Measurements from ENCODE around the gene GABBR2.
"Not testable (repeated sequence)": the region's sequence is repeated elsewhere in the genome, so short reads cannot be mapped to it uniquely, and the experiment has no call there.

The GABBR2 gene

DNA sequence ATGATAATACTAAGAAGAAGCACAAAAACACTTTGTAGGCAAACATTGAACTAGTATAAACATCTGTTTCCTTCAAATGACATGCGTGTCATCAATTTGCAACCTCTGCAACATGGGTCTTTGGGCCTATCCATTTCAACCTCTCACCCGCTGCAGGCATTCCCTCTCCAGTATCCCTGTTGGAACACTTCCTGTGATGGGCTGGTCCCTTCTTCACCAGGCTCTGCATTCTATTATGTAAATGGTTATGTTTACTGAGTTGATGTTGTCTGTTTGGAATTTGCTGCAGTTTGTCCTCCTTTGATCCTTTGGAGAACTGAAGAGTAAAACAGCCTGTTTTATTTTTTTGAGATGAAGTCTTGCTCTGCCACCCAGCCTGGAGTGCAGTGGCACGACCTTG is 436.7 kb downstream of the GABBR2 start:
- no peak for DNase-seq

DNA sequence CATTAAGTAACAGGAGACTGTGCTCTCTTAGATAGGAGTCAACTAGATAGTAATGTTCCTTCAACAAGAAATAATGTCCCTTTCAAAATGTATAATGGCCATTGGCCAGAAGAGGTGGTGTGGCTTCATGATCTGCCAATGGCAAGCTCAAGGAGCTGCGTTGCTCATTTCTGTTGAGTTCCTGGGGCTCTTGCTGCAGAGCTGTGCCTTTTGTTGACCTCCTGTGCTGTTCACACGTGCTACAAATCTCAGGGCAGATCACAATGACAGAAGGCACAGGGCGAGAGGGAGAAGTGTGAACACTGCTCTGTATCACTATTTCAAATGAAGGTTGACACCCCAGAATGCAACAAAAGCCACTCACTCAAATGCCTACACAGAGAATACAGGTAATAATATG is 437.3 kb downstream of the GABBR2 start:
- no peak for DNase-seq

DNA sequence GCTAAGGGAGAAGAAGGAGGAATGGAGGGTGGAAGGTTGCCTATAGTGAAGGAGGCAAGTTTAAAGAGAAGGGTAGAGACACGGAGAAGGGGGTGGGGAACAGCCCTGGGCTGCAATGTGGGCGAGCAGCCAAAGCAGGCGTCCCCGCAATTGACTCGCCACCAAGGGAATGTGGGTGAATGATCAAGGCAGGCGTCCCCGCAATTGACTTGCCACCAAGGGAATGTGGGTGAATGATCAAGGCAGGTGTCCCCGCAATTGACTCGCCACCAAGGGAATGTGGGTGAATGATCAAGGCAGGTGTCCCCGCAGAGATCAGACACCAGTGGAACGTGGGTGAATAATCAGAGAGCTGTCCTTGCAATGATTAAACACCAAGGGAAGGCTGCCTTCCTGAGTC is 438.5 kb downstream of the GABBR2 start:
- not testable (repeated sequence) for DNase-seq

DNA sequence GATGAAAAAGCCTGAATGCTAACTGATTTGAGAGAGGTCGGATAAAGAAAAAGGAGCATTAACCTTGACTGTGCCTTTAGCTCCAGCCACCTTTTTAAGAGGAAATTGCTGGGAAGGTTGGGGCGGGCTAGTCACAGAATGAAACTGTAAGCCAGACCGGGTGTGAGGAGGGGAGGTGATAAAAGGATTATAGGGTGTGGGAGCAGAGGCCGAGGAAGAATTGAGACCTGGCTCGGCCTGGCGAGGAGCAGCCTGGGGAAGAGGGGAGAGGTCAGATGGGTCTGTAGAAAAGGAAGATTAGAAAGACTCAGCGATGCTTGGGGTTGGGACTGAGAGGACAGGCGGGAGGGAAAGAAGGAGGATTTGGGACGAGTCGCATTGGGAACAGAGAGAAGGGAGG is 439.1 kb downstream of the GABBR2 start:
- DNase-seq: not testable (repeated sequence)

DNA sequence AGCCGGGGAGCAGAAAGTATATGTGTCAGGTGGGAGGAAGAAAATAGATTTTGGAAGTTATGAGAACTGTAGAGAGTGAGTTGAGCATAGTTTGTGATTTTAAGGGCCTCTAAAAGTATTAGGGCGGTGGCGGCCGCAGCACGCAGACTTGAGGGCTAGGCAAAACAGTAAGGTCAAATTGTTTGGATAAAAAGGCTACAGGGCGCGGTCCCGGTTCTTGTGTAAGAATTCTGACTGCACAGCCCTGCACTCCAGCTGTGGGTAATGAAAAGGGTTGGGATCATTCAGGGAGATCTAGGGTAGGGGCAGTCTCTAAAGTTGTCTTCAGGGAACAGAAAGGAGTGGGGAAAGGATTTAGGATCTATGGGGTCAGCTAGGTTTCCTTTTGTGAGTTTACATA is 441.2 kb downstream of the GABBR2 start:
- not testable (repeated sequence) for DNase-seq

DNA sequence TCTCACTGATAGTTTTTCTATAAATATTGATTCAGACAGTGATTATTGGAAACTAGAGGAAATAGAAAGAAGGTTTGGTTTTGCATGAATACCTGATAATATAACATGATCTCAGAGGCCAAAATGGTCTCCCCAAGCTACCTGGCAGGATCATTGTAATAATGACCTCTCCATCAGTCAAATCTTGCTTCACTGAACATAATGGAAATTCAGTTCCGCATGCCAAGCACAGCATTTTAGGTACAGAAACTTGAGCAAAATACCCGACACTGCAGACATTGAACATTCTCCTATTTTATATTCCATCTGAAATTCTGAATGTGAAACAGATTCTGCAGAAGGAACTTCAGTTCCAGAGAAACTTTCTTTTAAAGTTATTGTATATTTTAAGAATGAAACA is 444.2 kb downstream of the GABBR2 start:
- no peak for DNase-seq

DNA sequence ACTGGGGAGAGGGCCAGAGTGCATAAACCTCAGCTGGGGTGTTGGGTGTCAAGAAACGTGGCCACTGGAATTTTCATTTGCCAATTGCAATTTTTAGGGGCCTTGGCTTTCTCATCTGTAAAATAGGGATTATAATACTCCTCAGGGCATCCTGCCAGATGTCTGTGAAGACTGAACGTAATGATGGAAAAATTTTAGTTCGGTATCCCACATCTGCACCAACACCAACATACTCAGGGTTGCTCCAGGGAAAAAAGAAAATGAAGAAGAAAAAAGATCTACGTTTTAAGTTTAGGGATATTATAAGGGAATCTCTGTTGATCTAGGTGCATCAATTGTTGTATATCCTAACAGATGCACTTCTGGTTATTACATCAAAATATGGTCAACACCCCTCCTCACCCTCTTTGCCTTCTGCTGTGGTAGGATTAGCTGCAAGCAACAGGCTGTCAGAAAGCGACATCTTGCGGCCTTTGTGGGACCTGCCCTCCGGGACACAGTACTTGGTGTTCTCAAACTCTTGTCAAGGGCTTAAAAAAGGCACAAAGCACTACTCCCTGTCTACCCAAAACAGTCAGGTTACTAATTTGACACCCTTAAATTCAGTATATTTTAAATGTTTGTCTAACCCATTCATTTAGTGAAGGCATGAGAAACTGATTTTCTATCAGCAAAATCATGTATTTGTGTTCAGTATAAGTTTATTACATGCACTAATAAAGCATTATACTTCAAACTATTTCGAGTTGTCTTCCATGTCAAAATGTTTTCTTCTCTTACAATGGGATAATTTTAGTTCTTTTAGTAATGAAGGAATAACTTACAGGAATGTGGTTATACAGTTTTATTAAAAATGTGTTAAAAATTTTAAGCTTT is 445.0 kb downstream of the GABBR2 start:
- peak; percentile 47 for DNase-seq

DNA sequence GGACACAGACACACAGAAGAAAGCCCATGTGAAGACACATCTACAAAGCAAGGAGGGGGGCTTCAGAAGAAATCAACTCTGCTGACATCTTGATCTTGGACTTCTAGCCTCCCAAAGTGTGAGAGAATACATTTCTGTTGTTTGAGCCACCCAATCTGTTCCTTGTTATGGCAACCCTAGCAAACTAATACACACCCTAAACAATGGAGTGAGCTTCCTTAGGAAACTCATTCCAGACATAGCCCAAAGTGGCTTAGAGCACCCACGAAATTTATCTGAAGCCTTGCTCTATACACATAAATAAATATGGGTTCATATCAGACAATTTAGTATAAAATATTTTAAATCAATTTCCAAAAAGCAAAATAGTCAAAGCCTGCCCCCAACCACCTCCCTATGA is 445.7 kb downstream of the GABBR2 start:
- no peak for DNase-seq

DNA sequence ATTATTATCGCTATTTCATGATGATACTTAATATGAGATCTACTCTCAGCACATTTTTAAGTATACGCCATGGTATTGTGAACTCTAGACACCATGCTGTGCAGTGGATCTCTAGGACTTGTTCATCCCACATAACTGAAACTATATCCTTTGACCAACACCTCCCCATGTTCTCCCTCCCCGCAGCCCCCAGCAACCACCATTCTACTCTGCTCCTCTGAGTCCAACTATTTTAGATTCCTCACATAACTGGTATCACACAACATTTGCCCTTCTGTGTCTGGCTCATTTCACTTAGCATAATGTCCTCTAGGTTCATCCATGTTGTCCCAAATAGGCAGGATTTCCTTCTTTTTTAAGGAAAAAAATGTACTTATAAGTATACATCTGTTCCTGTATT is 446.7 kb downstream of the GABBR2 start:
- no peak for DNase-seq

DNA sequence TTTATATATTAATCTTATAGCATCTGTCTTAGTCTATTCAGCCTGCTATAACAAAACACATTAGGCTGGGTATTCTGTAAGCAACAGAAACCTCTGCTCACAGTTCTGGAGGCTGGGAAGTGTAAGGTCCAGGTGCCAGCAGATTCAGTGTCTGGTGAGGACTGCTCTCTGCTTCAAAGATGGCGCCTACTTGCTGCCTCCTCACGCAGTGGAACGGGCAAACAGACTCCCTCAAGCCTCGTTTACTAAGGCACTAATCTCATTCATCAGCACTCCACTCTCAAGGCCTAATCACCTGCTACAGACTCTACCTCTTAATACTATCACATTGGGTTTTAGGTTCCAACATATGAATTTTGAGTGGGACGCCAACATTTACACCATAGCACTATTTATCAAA is 448.1 kb downstream of the GABBR2 start:
- no peak for DNase-seq

DNA sequence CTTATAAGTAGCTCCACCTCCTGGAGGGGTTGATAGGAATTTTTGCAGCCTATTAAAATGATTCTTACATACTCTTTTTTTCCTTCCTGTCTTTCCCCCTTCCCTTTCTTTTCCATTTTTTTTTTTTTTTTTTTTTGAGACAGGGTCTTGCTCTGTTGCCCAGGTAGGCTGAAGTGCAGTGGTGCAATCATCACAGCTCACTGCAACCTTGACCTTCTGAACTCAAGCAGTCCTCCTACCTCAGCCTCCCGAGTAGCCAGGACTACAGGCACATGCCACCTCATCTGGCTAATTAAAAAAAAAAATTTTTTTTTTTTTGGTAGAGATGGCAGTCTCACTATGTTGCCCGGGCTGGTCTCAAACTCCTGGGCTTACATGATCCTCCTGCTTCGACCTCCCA is 448.9 kb downstream of the GABBR2 start:
- no peak for DNase-seq

DNA sequence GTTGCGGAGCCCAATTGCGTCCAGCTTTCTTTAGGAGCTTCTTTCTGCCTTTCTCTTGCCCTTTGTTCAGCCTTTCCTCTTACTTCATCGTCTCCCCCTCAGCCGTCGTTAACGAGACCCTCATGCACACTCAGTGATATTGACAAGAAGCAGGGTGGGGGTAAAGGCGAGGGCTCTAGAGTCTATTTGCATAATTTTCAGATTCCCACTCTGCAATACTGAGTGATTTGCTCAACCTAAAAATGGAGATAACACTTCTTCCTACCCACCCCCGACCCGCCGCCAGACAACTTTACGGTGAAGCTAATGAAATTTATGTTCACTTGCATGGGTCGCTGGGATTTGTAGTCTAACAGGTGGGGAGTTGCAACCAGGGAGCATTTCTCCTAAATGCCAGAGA is 452.0 kb downstream of the GABBR2 start:
- no peak for DNase-seq

DNA sequence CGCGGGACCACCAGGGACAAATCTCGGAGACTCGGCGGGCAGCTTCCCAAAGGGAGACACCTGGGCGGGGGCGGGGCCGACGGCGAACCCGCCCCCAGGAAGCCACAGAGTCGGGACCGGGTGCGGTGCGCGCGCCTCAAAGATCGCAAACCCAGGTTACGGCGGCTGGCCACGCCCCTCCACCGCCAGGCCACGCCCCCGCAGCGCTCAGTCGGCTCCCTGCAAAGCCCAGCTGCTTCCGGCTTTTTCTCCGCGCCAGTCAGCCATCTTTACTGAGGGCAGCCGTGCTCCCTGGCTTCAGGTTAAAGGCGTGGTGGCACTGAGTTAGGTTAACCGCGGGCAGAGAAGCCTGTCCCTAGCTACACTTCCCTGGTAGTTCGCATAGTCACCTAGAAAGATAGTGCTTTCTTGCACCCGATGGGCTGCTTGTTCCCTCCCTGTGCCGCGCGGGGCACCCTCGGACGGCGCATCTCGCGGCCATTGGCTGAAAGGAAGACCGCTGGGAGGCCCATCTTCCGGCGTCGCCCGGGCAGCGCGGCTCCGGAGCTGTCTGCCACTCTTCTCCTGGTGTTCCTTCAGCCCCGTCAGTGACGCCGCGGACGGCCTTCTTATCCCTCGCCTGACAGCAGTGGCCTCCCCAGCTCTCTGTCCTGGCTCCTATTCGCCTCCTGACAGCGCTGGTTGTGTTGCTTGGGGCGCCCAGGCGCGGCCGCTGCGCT is 453.0 kb downstream of the GABBR2 start, which contains the start of gene TBC1D2:
Gene TBC1D2, minus strand, starts transcription at position 72 of the 719 bp plus-strand sequence. CDS start 108 bp downstream, outside the sequence.
- peak; percentile 79 for DNase-seq

DNA sequence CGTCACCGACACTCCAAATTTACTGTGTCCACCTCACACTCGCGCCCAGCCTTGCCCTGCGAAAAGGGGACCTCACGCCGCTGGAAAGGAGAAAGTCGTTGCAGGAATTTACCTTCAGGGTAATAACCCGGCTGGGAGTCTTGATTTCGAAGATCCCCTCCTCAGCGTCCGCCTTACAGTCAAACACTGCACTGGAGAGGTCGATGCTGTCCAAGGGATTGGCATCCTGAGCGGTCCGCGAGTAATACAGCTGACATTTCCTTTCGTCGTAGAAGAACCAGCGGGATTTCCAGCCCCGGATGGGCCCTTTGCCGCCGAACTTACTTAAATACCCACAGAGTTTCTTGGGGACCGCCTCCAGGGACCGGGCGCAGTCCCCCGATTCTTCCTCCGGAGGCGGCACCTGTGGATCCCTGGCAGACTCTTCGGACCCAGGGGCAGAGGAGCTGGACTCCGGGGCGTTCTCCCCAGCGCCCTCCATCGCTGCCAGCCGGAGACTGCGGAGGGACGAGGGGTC is 453.6 kb downstream of the GABBR2 start:
- no peak for DNase-seq

DNA sequence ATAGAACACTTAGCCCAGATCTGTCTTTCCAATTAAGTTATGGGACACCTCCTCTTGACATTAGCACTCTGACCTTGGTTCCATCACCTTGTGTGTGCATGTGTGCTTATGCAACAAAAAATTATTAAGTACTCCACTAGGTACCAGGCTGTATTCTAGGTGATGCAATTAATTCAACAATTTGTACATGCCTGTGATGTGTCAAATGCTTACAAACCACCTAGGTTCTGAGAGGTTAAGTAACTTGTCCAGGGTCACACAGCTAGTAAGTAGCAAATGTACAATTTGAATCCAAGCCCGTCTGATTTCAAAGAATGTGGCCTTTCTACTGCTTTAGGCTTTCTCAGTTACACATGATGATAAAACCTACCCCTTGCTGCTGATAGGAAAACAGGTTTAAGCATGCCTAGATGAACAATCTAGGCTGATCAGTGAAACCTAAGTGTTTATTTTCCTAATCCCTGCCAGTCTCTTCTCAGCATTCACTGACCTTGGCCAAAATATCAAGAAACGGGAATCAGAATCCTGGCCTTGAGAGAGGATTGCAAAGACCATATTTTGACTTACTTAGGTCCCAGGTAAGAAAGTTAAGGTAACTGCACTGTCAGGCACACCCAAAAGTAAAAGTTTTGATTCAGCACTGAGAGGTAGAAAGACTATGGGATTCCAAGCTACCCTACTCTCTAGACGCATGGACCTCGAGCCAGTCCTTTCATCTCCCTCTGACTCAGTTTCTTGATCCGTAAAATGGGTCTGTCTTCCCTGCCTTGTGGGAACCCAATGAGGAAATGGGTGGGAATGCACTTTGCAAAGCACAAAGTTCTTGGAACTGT is 454.3 kb downstream of the GABBR2 start:
- no peak for DNase-seq

DNA sequence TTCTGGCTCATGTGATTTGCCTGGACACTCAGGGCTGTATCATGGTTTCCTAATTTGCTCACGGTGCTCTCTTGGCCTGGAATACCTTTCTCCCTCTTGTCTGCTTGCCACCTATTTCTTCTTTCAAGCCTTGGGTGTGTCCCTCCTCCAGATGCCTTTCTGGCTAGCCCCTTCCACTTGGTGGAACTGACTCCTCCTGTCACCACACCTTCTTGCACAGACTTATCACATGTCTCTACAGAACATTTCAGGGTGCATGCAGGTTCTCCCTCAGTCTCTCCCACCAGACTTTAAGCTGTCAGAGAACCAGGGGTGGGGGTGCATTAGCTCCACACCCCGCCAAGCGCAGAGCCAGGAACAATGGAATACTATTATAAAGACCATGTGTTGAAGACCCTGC is 455.2 kb downstream of the GABBR2 start:
- no peak for DNase-seq

DNA sequence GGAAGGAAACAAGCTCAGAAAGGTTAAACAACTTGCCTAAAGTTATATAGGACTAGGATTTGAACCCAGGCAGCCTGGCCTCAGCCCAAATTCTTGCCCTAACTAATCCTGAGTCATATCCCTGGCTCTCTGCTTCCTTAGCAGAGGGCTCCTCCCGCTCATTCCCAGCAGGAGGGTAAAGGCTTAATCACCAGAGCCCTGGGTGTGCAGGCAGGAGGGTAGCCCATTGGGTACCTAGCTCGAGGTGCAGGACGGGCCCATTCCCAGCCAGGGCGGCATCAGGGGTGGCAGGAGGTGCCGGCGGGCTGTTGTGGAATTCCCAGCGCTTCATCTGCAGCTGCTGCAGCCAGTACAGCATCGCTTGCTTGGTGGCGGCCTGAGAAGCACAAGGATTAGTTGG is 457.2 kb downstream of the GABBR2 start:
- DNase-seq: no peak

DNA sequence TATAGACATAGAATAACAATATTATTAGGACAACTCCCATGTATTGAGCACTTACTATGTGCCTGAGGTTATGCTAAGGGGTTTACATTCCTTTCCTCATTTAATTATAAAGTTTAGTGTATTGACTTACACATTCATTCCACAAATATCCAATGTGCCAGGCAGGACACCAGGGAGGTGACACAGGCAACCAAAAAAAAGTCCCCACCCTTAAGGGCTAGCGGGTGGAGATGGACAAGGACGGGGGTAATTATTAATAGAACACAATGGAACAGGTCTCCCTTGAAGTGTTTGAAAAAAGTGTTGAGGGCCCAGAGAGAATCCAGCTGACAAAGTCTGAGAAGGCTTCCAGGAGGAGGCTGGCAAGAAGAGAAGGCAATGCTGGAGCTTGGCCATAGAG is 459.0 kb downstream of the GABBR2 start:
- DNase-seq: no peak

DNA sequence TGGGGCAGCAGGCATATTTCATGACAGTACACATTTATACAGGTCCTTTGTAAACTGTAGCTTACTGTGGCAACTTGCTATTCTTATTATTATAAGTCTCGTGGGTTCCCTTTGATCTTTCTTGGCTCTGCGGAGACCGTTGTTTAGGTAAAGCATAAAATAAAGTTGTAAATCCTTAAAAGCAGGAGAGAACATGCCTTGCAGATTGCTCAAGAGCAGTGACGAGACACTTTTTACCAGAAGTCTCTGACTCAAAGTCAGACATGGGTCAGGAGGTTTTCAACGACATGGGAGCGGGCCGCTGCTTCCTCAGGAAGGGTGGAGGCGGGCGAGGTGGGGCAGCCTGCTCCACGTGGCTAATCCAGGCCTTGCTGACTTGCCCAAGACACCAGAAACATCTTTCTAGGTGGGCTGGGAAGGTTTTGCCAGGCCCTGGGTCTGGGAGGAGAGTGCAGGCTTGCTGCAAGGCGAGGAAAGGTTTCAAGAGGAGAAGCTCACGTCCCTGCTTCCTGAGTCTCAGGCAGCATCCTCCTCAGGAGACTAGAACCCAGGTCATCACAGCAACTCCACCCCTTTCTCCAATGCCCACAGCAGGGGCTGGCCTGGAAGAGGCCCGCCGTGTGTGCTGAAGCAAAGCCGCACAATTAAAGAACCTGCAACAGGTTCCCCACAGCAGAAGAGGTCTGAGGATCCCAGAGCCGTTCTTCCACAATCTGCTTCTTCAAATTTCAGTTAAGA is 459.8 kb downstream of the GABBR2 start:
- no peak for DNase-seq

DNA sequence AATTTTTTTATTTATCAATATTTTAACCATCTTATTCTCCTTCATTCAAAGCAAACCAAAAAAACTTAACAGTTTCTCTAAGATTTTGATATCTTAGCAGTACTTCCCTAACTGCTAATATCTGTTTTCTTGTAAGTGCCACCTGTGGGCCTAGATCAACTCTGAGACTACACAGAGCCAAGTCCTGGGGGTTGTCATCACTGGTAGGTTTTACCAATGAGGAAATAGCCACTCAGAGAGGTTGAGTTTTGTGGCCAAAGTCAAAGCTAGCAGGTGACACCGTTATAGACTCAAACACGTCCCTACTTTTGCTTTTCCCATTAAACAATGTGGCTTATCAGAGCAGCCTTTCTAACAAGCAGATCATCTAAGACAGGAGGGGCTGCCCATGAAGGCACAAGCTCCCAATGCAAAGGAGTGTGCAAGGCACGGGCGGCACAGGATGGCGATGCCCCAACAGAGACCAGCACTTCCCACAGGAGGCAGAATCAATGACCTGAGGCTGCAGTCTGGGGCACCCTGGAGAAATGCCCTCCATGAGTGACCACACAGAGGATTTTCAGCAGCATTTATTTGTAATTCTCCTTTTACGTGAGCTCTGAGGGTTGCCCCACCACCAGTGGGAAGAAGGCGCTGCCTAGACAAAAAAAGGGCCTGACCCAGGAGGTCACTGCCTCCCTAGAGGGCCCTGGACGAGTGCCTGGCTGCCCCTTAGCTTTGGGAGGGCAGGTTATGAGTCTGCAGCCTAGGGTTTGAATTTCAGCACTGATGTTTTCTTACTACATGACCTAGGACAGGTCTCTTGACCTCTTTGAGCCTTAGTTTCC is 460.7 kb downstream of the GABBR2 start:
- no peak for DNase-seq

DNA sequence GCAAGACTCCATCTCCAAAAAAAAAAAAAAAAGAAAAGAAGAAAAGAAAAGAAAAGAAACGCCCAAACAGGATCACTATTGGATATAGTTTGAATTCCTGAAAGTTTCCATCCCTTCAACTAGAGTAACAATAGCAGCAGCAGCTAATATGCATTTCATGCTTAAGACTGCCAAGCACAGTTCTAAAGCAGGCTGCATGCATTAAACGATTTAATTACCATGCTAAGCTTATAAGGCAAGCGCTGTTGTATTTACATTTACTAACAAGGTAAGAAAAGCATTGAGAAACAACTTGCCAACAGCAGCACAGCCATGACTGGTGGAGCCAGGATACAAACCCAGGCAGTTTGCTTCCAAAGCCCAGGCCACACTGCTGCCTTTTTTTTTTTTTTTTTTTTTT is 466.3 kb downstream of the GABBR2 start:
- no peak for DNase-seq

Measured in NCI-H1436 treated with DMSO at 0.1 percent for 48 hours (cell line).